PFSK-1 (cell line): ENCODE measurements around the gene XPNPEP2. TPM values are rescaled to one million over a fixed set of nuclear protein-coding genes. Genes with fewer than 3 reads are reported as not detected.
A peak's percentile ranks its signal among the peaks of the same experiment; 100 is the strongest.

Experiments
- FOXP2 ChIP-seq: optimal IDR thresholded peaks from 2 replicates; pipeline ENCODE3; 2011; ENCODE audit warnings: borderline replicate concordance, control low read depth, inconsistent platforms; ENCODE audit not compliant: insufficient read depth; ENCODE audit errors: extremely low read length, extremely low read depth
- POLR2AphosphoS5 ChIP-seq: IDR thresholded peaks from 2 replicates; pipeline ENCODE4 v1.6.1; 2012; ENCODE audit warnings: low read depth, mild to moderate bottlenecking, control low read depth, low read length, moderate library complexity
- SIN3A ChIP-seq: IDR thresholded peaks from 2 replicates; pipeline ENCODE4 v1.6.1; 2012; ENCODE audit warnings: mild to moderate bottlenecking, low read length, moderate library complexity, borderline replicate concordance; ENCODE audit not compliant: insufficient read depth
- TAF1 ChIP-seq: IDR thresholded peaks from 2 replicates; pipeline ENCODE4 v1.6.1; 2012; ENCODE audit warnings: low read length, control low read depth, borderline replicate concordance; ENCODE audit not compliant: insufficient read depth
- polyA plus RNA-seq: library from polyadenylated mRNA; unstranded; fragments of >200 nt; gene quantifications from one replicate; pipeline ENCODE4 v1.2.1, GENCODE V29; 2012; ENCODE audit warnings: low read depth, missing spikeins; ENCODE audit not compliant: insufficient read length
- TF ChIP-seq, protein P1 (sequence below), 2 experiments: IDR thresholded peaks; 2 replicates each; pipeline versions ENCODE4 v1.6.1 to v1.8.0; 2011 to 2012; ENCODE audit warnings: low read depth in 2 of 2, low read length in 2 of 2, control low read depth in 1 of 2, inconsistent platforms in 1 of 2, mild to moderate bottlenecking in 1 of 2, moderate library complexity in 1 of 2; ENCODE audit not compliant: insufficient read depth in 1 of 2

The XPNPEP2 gene, protein sequence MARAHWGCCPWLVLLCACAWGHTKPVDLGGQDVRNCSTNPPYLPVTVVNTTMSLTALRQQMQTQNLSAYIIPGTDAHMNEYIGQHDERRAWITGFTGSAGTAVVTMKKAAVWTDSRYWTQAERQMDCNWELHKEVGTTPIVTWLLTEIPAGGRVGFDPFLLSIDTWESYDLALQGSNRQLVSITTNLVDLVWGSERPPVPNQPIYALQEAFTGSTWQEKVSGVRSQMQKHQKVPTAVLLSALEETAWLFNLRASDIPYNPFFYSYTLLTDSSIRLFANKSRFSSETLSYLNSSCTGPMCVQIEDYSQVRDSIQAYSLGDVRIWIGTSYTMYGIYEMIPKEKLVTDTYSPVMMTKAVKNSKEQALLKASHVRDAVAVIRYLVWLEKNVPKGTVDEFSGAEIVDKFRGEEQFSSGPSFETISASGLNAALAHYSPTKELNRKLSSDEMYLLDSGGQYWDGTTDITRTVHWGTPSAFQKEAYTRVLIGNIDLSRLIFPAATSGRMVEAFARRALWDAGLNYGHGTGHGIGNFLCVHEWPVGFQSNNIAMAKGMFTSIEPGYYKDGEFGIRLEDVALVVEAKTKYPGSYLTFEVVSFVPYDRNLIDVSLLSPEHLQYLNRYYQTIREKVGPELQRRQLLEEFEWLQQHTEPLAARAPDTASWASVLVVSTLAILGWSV
- 2.3 TPM for polyA plus RNA-seq

DNA sequence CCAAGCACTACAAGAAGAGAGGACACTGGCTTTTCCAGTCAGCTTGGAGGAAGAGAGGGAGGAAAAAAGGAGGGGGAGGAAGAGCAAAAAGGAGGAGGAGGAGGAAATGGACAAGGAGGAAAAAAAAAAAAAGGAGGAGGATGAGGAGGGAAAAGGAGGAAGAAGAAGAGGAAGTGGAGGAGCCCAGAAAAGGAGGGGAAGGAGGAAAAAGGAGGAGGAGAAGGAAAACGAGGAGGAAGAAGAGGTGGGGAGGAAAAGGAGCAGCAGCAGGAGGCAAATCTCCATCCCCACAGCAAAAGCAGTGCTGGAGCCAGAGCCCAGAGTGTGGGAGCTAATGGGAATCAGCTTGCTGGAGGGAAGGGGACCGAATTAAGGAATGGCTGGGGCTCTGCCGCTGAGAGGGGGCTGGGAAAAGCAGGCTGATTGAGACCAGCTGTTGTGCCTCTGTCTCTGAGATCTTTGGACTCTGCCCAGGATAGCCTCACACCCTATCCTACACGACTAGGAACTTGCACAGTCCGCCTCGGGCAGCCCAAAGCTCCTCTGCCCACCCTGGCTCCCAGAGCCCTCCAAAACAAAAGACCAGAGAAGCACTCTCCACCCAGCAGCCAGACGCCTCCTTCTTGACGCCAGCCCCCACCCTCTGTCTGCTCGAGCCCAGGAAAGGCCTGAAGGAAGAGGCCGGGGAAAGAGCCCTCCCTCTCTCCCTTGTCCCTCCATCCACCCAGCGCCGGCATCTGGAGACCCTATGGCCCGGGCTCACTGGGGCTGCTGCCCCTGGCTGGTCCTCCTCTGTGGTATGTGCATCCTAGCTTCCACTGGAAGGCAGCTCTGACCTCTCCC lies at the start of gene XPNPEP2:
TSS of gene XPNPEP2 (plus strand) at position 514 of the 843 bp plus-strand sequence. CDS start at position 749, 235 bp downstream.
- TF ChIP-seq SIN3A, result no peak
- peak; percentile 3 for TF ChIP-seq FOXP2
- no peak for TF ChIP-seq POLR2AphosphoS5

DNA sequence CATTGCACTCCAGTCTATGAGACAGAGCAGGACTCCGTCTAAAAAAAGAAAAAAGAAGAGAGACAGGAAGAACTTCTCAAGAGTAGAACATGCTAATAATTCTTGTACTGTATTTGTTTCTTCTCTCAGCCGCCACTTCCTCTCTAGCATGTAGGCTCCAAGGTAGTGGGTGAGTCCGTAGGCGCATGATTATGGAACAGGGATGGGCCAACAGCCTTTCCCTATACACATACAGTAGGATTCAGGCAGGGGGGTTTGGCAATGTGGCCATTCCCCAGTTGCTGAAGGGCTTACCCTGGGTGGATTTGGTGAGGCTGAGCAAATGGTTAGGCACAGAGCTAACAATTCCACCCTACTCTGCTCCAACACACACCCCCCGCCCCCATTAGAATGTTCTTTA lies 49.0 kb upstream of the XPNPEP2 start:
- TF ChIP-seq, protein P1, sequence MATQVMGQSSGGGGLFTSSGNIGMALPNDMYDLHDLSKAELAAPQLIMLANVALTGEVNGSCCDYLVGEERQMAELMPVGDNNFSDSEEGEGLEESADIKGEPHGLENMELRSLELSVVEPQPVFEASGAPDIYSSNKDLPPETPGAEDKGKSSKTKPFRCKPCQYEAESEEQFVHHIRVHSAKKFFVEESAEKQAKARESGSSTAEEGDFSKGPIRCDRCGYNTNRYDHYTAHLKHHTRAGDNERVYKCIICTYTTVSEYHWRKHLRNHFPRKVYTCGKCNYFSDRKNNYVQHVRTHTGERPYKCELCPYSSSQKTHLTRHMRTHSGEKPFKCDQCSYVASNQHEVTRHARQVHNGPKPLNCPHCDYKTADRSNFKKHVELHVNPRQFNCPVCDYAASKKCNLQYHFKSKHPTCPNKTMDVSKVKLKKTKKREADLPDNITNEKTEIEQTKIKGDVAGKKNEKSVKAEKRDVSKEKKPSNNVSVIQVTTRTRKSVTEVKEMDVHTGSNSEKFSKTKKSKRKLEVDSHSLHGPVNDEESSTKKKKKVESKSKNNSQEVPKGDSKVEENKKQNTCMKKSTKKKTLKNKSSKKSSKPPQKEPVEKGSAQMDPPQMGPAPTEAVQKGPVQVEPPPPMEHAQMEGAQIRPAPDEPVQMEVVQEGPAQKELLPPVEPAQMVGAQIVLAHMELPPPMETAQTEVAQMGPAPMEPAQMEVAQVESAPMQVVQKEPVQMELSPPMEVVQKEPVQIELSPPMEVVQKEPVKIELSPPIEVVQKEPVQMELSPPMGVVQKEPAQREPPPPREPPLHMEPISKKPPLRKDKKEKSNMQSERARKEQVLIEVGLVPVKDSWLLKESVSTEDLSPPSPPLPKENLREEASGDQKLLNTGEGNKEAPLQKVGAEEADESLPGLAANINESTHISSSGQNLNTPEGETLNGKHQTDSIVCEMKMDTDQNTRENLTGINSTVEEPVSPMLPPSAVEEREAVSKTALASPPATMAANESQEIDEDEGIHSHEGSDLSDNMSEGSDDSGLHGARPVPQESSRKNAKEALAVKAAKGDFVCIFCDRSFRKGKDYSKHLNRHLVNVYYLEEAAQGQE (IDR thresholded peaks at IDR 0.05; ENCODE audit: insufficient read depth in 1 of 2, low read depth in 2 of 2, low read length in 2 of 2), result no peak
- TF ChIP-seq SIN3A, result no peak
- TF ChIP-seq TAF1, result no peak

DNA sequence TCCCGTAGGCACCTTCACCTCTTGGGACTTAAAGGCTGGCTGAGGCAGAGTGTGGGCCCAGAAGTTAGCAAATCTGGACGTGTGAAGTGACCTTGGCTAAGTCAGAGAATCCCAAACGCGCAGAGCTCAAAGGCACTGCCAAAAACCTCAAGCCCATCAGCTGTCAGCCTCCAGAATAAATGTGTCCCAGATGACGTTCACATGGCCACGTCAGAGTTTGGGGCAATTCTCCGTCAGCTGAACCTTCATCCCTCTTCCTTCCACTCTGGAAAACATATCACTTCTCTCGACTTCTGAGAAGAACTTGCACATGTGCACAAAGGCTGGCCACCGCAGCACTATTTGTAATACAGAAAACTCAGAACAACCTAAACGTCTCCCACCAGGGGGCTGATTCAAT lies 48.3 kb upstream of the XPNPEP2 start:
- TF ChIP-seq POLR2AphosphoS5, result no peak
- no peak for TF ChIP-seq TAF1
- no peak for TF ChIP-seq SIN3A
- TF ChIP-seq FOXP2, result no peak
- TF ChIP-seq, protein P1 (IDR thresholded peaks at IDR 0.05; ENCODE audit: insufficient read depth in 1 of 2, low read depth in 2 of 2, low read length in 2 of 2), result no peak

DNA sequence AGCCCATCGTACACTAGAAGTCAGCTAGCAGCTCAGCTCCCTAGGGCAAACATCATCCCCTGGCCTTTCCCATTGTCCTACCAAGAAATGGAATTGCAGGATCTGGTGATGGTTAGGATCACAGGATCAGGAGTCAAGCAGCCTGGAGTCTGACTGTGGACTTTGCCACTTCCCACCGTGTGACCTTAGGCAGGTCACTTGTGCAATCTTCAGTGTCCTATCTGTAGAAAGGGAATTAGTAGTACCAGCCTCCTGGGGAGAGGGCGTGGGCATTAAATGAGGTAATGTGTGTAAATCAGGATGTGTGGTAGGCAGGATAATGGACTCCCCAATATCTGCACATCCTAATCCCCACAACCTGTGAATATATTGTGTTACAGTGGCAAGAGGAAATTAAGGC lies 45.4 kb upstream of the XPNPEP2 start:
- no peak for TF ChIP-seq TAF1
- TF ChIP-seq FOXP2, result no peak
- TF ChIP-seq POLR2AphosphoS5, result no peak
- TF ChIP-seq SIN3A, result no peak
- TF ChIP-seq, protein P1 (IDR thresholded peaks at IDR 0.05; ENCODE audit: insufficient read depth in 1 of 2, low read depth in 2 of 2, low read length in 2 of 2), result no peak

DNA sequence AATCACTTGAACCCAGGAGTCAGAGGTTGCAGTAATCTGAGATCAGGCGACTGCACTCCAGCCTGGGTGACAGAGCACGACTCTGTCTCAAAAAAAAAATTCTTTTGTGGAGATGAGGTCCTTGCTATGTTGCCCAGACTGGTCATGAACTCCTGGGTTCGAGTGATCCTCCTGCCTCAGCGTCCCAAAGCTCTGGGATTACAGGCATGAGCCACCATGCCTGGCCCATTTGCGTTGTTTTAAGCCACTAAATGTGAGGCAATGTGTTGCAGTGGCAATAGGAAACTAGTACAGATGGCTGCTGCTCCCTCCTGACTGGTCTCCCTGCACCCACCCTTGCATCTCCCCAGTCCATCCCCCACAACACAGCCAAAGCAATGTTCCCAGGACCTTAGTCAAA lies 44.0 kb upstream of the XPNPEP2 start:
- TF ChIP-seq TAF1 (no peak), FOXP2 (no peak), SIN3A (no peak), POLR2AphosphoS5 (no peak)
- TF ChIP-seq, protein P1 (IDR thresholded peaks at IDR 0.05; ENCODE audit: insufficient read depth in 1 of 2, low read depth in 2 of 2, low read length in 2 of 2), result no peak
